HG03095 (cell line): ENCODE data around the gene HTR4.

ENCODE experiments used
- ATAC-seq: cut with Tn5 transposase; IDR thresholded peaks from one replicate; pipeline ENCODE4 v1.9.1; 2021; ENCODE audit warnings: moderate library complexity; ENCODE audit not compliant: unreplicated experiment

Gene HTR4

GRCh38 chr5:148665431-148665830, 11.1 kb upstream of the HTR4 start:
- ATAC-seq: no peak

- ATAC-seq: no peak
These were observed 9.2 kb upstream of the HTR4 start for GRCh38 chr5:148663509-148663908.

DNA sequence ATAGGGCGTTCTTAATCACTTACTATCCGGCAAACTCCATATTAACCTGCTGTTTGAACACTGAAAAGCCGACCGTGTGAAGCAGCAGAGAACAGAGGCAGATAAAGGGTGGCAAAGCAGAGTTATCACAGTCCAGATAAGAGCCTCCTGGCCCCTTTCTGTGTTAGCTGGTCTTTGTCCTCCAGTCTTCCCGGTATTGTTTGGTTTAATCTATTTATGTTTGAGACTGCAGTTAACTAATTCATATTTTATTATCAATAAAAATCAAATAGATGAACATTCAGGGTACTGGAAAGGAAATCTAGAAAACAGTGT, 6.0 kb upstream of the HTR4 start:
- ATAC-seq: no peak

DNA sequence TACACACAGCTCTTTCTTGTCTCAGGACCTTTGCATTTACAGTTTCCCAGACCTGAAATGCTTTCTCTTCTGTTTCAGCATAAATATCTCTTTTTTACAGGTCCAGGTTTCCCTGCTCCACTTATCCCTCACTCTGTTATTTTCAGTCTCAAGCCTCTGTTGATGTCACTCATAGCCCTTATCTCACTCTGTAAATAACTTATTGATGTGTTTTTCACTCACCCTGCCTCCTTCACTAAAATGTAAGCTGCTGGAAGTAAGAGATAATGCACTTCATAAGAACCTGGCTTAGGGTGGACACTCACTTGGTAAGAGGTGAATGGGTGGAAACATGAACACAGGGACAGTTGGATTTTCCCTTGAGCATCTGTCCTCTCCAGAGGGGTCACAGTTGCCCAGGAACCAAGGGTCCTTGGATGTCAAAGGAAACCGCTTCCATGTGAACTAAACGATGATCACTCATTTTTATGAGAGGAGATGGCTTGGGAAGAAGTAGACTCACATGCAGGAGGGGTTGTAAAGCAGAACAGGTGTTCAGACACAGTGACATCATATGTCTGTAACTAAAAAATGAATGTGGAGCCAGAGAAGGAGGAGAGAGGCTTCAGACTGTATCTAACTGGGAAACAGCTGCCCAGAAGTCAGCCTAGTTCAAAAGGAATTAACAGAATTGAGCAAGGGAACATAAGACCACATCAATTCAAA, 5.5 kb upstream of the HTR4 start:
- ATAC-seq: no peak

DNA sequence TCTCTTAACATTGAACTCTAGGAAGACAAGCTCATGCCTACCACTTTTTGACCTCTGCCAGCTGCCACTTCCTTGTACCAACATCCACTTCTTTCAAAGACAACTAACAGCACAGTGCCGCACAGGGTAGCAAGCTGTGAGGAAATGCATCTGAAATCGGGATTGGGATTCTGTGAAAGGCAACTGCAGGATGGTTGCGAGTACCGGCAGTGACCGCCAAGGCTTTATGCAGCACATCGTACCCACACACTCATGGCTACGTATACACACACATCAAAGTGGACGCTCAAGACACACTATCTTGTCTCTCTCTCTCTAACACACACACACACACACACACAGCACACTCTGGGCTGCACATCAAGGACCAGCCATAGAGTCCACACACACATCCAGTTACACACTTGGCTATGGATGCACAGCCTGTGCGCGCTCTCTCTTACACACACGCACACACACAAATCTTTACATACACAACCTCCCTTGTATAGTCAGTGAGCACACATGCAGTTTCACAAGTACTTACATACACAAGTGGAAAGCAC, 964 bp downstream of the HTR4 start:
- ATAC-seq: no peak

DNA sequence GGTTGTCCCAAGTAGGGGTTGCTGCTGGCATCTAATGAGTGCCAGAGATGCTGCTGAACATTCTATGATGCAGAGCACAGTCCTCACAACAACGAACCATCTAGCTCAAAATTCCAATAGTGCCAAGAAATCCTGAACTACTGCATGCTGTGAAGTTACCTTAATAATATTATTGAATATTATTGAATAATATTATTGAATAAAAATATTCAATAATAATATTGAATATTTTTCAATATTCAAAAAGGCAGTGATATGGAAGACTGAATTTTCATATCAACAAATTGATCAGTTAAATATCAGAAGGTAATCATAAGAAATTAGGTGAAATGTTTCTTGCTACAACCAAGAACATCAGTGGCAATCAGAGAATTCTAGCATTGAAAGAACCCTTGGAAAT, 2.8 kb downstream of the HTR4 start:
- ATAC-seq: no peak

- ATAC-seq: no peak
These were observed 8.8 kb downstream of the HTR4 start for GRCh38 chr5:148645527-148645926.

- no peak for ATAC-seq
These were observed 12.6 kb downstream of the HTR4 start for GRCh38 chr5:148641735-148642134.

DNA sequence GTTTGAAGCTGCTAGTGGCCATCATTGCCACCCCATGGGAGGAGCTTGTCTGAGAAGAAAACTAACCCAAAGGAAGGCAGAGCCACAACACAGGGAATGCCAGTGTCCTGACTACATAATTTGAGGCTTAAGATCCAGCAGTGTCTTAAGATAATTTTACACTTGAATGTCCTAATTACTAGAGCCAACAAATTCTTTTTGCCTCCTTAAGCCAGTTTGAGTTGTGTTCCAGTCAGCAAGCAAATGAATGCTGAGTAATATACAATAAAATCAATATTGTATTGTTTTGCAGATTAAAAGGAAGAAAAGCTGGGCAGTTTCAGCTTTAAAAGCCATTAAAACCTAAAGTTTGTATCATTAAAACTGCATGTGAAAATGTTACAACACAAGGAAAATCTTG, 13.9 kb downstream of the HTR4 start:
- no peak for ATAC-seq

DNA sequence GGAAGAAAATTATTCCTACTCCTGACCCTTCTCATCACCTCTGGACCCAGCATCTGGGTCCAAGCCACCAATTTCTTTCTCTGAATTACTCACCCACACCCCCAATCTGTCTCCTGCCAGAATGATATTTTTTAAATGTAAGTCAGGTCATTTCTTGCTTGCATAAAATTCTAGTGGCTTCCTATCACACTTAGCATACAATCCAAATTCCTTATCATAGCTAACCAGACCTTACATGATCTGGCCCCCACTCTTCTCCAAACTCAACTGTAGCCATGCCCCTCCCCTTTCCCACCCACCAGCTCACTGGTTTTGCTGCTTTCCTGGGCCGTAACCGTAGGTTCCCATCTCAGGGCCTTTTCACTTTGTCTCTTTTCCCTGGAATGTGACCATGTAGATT, 15.2 kb downstream of the HTR4 start:
- ATAC-seq: no peak

DNA sequence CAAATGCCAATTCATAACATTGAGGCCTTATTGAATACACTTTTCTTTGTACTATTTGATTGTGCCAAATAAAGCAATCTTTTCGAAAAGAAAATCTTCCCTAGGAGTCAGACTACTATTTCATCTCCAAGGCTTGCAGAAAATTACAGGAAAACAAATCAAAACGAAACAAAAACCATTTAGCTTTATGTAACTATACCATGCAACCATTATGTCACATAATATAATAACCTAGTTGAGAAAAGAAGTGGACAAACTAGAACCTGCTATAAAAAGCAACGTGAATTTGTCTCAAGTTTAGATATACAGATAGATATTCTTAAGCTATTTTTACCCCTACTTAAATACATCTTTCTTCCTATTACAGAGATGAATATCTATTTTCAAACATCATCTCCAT, 18.0 kb downstream of the HTR4 start:
- ATAC-seq: no peak

- no peak for ATAC-seq
These were observed 18.8 kb downstream of the HTR4 start for GRCh38 chr5:148635321-148636083.

DNA sequence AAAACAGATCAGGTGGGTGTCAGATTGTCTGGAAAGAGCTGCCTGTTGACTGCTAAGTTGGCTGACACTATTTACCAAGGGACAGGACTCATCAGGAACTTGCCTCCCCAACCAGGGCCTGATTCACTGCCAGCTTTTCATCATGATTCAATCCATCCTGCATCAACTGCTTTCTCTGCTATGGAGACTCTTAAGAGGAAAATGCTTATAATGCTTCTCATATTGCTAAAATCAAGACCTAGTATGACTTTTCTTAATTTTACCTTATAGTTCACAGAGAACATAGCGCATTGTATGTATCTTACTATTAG, 21.3 kb downstream of the HTR4 start:
- ATAC-seq: no peak

GRCh38 chr5:148632255-148633066, 21.9 kb downstream of the HTR4 start:
- no peak for ATAC-seq

DNA sequence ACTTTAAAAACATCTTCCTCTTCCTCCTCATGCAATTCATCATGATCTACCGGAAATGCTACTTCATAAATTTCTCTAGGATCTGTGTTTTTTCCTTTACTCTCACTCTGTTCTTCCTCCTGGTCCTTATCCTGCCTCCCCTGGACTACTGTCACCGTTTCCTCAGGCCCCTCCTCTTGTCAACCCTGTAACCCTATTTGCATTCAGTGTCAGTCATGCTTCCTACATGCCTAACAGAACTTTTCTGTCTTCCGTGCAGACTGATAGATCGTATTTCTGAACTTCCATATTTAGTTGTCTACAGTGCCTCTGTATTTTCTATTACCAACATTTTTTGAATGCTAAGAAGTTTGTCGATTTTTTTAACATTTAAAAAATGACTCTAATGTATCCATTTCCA, 27.3 kb downstream of the HTR4 start:
- no peak for ATAC-seq

GRCh38 chr5:148626081-148626613, 28.2 kb downstream of the HTR4 start:
- no peak for ATAC-seq

DNA sequence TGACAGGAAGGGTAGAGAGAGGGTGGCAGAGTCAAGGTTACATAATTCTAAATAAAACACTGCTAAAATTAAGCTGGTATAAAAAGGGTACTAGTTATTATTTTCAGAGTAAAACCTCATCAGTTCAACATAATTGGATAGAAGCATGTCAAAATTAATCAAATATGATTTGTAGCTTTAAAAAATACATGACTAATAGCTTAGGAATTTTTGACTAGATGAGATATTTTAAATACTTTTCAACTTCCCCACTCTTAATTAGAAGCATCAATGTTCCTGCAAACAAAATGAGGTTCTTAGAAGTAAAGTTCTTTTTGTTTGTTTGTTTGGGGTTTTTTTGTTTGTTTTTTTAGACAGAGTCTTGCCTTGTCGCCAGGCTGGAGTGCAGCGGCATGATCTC, 29.1 kb downstream of the HTR4 start:
- no peak for ATAC-seq

DNA sequence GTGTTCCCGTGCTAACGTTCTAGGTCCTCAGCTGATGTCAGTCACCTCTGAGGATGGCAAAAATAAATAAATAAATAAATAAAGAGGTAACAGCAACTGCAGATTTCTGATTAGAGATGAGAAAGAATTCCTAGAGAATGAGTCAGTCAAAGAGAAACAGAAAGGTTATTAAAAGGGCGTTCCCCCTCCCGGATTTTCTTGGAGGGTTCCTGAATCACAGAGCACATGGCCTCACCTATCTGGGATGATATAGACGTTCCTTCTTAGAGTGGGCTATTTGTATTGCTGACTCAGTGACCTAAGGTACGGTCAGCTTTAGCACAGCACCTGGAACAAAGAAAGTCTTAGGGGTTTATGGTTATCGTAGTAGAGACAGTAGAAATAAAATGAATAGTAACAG, 30.6 kb downstream of the HTR4 start:
- no peak for ATAC-seq

DNA sequence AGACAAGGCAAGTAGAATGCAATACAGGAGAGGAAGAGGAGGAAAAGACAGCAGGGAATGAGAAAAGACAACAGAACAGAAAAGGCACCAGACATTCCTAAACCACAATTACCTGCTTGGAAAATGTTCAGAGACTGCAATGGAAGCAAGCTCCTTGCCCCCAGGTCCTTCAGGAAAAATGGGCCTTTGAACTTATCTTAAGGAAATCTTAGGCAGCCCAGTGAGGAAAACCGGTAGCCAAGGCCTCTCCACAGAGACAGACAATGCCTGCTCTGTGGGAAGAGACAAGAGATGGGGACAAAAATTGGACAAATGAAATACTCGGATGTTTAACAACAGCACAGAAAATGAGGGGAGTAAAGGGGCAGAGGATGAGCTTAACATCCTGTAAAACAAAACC, 31.2 kb downstream of the HTR4 start:
- no peak for ATAC-seq

- ATAC-seq: no peak
These were observed 33.6 kb downstream of the HTR4 start for GRCh38 chr5:148620696-148621095.

GRCh38 chr5:148620091-148620490, 34.2 kb downstream of the HTR4 start:
- ATAC-seq: no peak

DNA sequence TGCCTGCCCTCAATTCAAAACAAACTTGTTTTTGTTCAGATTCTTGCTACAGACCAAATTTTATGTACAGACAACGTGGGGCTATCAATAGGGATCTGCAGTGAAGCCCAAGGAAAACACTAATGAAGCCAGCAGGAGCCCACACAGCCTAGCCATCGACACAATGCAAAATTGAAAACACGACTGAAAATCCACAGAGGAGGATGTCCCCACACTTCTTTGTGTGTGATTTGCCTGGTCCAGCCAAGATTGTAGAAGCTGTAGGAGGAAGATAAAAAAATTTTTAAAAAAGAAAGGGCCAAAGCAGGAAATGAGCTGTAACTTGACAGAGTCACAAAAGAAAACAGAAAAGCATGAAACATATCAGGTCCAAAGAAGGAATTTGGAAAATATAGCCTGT, 34.8 kb downstream of the HTR4 start:
- ATAC-seq: no peak
